ENCODE measurements around the gene PDE4A.
"Not testable (repeated sequence)": the region's sequence is repeated elsewhere in the genome, so short reads cannot be mapped to it uniquely, and the experiment has no call there.

Gene PDE4A

DNA sequence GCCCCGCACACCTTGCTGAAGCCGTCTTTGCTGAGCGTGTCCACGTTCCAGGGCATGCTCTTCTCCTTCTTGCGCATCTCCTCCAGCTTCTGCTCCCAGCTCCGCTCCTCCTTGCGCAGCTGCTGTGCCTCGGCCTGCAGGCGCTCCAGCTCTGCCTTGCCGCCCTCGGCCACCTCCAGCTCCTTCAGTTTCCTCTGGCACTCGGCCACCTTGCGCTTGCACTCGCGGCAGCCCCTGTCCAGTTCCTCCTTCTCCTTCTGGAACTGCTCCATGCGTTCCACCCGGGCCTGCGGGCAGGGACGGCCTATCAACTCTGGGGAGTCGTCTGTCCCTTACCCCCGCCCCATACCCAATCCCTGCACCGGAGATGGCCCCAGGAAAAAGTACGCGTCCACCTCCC, 24.4 kb upstream of the PDE4A start:
- DNase-seq (ENCODE audit: low read depth, low spot score) = no peak
- H3K27ac ChIP-seq = no peak overlapping the region
- H3K4me3 ChIP-seq = no peak overlapping the region
- TF ChIP-seq EZH2 (IDR thresholded peaks at IDR 0.05) (no peak), POLR2AphosphoS5 (IDR thresholded peaks at IDR 0.05; ENCODE audit: borderline replicate concordance, low read depth, low read length) (no peak), FOXP2 (optimal IDR thresholded peaks at IDR 0.05; ENCODE audit: control extremely low read depth, extremely low read length, insufficient read depth) (no peak)
- peaks cover 56% of the 10 kb centered on the region for H3K36me3 ChIP-seq (ENCODE audit: insufficient read depth, low read length)
- no peaks in the 10 kb centered on the region for H3K9me3 ChIP-seq (ENCODE audit: low read depth, low read length)
- no peak overlapping the region for H3K9ac ChIP-seq (ENCODE audit: insufficient read length)

DNA sequence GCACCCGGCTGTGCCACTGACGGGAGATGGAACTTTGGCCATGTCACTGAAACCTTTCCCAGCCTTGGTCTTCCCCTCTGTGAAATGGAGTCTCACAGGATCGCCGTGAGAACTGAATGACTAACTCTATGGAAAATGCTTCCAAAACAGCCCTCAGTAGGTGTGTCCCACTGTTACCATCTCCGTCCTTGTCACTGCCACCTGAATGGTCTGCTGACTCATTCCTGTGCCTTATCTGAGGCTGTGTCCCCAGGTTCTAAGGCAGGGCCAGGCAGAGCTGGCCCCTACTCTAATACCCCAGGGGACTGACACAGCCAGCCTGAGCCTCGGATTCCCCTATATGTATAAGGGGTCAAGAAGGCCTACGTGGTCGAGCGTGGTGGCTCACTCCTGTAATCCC, 21.5 kb upstream of the PDE4A start:
- Histone ChIP-seq H3K27ac (no peak overlapping the region), H3K36me3 (ENCODE audit: insufficient read depth, low read length) (peaks cover 45% of the 10 kb centered on the region)
- TF ChIP-seq FOXP2 (optimal IDR thresholded peaks at IDR 0.05; ENCODE audit: control extremely low read depth, extremely low read length, insufficient read depth) = no peak
- TF ChIP-seq EZH2 (IDR thresholded peaks at IDR 0.05) = no peak
- no peak for TF ChIP-seq POLR2AphosphoS5 (IDR thresholded peaks at IDR 0.05; ENCODE audit: borderline replicate concordance, low read depth, low read length)

DNA sequence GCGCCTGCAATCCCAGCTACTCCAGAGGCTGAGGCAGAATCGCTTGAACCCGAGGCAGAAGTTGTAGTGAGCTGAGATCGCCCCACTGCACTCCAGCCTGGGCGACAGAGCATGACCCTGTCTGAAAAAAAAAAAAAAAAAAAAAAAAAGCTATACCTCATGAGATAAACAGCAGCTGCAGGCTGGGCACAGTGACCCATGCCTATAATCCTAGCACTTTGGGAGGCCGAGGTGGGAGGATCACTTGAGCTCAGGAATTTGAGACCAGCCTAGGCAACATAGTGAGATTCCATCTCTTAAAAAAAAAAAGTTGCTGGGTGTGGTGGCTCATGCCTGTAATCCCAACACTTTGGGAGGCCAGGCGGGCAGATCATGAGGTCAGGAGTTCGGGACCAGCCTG, 21.0 kb upstream of the PDE4A start:
- peaks cover 41% of the 10 kb centered on the region for H3K36me3 ChIP-seq (ENCODE audit: insufficient read depth, low read length)
- H3K9ac ChIP-seq (ENCODE audit: insufficient read length); DNase-seq (ENCODE audit: low read depth, low spot score); H3K9me3 ChIP-seq (ENCODE audit: low read depth, low read length); H3K27ac ChIP-seq; H3K4me3 ChIP-seq: not testable (repeated sequence)

More for the DNA sequence above, 21.5 kb upstream of the PDE4A start:
- no peak overlapping the region for H3K4me3 ChIP-seq
- DNase-seq (ENCODE audit: low read depth, low spot score) = no peak
- H3K9me3 ChIP-seq (ENCODE audit: low read depth, low read length) = no peaks in the 10 kb centered on the region
- H3K9ac ChIP-seq (ENCODE audit: insufficient read length) = no peak overlapping the region

DNA sequence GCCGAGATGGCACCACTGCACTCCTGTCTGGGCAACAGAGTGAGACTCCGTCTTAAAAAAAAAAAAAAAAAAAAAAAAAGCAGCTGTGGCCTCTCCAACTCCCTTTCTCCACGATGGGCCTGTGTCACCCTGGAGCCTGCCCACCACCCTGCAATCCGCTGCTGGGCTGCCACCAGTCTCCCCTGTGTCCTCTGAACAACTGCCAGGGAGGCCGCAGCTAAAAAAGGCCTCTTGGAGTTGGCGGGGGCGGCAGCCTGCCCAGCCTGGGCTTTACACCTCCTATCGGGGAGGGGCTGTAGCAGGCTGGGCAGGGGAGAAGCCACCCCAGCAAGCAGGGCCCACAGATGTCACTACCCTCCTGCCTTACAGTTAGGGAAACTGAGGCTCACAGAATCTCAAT, 20.5 kb upstream of the PDE4A start:
- Histone ChIP-seq H3K27ac (no peak overlapping the region), H3K9ac (ENCODE audit: insufficient read length) (no peak overlapping the region)

DNA sequence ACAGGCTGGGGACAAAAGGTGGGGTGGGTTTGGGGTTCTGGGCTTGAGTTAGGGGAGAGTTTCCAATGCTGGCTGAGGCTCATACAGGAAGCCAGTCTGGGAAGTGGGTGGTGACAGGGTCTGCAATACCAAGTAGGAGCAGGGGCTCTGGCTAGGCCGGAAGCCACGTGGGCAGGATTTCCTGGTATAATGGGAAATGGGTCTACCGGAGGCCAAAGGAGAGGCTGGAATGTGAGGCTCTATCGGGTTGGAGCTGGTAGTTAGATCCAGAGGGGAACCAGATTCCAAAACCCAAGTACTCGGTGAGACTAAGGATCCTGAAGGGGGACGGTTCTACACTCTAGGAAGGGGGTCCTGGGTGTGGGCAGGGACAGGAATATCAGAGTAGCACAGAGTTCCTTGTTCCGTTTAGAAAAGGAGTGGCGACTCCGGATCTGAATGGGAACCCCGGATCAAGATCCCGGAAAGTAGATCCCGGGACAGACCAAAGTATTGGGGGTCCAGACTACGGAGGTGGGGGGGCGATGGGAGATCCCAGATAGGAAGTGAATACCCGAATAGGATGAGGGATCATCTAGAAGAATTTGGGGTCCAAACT, 17.8 kb upstream of the PDE4A start:
- no peak for DNase-seq (ENCODE audit: low read depth, low spot score)
- peaks cover 28% of the 10 kb centered on the region for H3K36me3 ChIP-seq (ENCODE audit: insufficient read depth, low read length)

More for the DNA sequence above, 20.5 kb upstream of the PDE4A start:
- no peak overlapping the region for H3K4me3 ChIP-seq
- H3K9me3 ChIP-seq (ENCODE audit: low read depth, low read length) = no peaks in the 10 kb centered on the region
- no peak for TF ChIP-seq EZH2 (IDR thresholded peaks at IDR 0.05)
- TF ChIP-seq POLR2AphosphoS5 (IDR thresholded peaks at IDR 0.05; ENCODE audit: borderline replicate concordance, low read depth, low read length) = no peak
- TF ChIP-seq FOXP2 (optimal IDR thresholded peaks at IDR 0.05; ENCODE audit: control extremely low read depth, extremely low read length, insufficient read depth) = no peak
- H3K36me3 ChIP-seq (ENCODE audit: insufficient read depth, low read length) = peaks cover 39% of the 10 kb centered on the region
- DNase-seq (ENCODE audit: low read depth, low spot score) = no peak

DNA sequence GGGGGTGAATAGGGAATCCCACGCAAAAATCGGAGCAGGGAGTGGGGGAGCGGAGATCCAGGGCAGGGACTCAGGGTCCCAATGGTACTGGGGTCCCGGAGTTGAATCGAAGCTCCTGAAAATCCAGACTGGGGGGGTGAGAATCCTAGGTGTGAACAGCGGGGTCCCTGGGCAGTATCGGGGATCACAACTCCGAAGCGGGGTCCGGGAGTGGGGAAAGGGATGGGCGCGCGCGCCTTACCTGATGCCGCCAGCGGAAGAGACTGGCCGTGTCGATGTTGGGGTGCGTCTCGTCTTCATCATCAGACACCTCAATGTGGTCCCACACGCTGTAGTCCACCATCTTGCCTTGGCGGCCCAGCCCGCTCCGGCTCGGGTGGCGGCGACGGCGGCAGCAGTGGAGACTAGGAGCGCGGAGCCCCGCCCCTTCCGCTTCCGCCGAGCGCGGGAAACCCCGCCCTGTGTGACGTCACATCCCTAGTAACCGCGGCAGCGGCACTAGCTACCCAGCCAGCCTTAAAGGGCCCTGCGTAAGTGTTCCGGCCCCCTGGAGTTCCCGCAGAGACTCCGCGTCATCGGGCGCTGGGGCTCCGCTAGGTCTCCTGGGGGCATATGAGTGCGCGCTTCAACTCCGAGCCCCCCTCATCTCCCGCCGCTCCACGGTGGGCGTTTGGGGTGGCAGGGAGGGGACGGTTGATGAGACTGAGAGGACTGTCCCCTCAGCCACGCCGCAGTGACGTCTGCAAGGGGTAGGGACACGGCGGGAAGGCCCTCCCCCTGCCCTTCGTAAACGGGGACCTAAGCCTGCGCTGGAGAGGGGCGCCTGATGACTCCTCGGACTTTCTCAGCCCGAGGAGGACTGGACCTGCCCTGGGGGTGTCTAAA, 17.0 kb upstream of the PDE4A start, which contains the start of gene CDC37:
TSS of gene CDC37 (minus strand) at position 406 of the 885 bp plus-strand sequence. CDS start at position 343, 63 bp downstream.
- Histone ChIP-seq H3K4me3 (peak within 1 kb of the TSS; percentile 97), H3K27ac (peak within 1 kb of the TSS; percentile 69), H3K9me3 (ENCODE audit: low read depth, low read length) (no peaks in the 10 kb centered on the region), H3K36me3 (ENCODE audit: insufficient read depth, low read length) (peaks cover 20% of the 10 kb centered on the region), H3K9ac (ENCODE audit: insufficient read length) (peak within 1 kb of the TSS; percentile 97)
- TF ChIP-seq EZH2 (IDR thresholded peaks at IDR 0.05) (no peak), FOXP2 (optimal IDR thresholded peaks at IDR 0.05; ENCODE audit: control extremely low read depth, extremely low read length, insufficient read depth) (peak; percentile 41), POLR2AphosphoS5 (IDR thresholded peaks at IDR 0.05; ENCODE audit: borderline replicate concordance, low read depth, low read length) (peak; percentile 96)
- DNase-seq (ENCODE audit: low read depth, low spot score) = peak; percentile 73

More for the DNA sequence above, 17.8 kb upstream of the PDE4A start:
- Histone ChIP-seq H3K9ac (ENCODE audit: insufficient read length) (peak overlapping the region; percentile 97), H3K27ac (peak overlapping the region; percentile 69), H3K4me3 (peak overlapping the region; percentile 97), H3K9me3 (ENCODE audit: low read depth, low read length) (no peaks in the 10 kb centered on the region)
- TF ChIP-seq EZH2 (IDR thresholded peaks at IDR 0.05) (no peak), POLR2AphosphoS5 (IDR thresholded peaks at IDR 0.05; ENCODE audit: borderline replicate concordance, low read depth, low read length) (peak; percentile 34; the same call in 1 of the 2 replicates)

DNA sequence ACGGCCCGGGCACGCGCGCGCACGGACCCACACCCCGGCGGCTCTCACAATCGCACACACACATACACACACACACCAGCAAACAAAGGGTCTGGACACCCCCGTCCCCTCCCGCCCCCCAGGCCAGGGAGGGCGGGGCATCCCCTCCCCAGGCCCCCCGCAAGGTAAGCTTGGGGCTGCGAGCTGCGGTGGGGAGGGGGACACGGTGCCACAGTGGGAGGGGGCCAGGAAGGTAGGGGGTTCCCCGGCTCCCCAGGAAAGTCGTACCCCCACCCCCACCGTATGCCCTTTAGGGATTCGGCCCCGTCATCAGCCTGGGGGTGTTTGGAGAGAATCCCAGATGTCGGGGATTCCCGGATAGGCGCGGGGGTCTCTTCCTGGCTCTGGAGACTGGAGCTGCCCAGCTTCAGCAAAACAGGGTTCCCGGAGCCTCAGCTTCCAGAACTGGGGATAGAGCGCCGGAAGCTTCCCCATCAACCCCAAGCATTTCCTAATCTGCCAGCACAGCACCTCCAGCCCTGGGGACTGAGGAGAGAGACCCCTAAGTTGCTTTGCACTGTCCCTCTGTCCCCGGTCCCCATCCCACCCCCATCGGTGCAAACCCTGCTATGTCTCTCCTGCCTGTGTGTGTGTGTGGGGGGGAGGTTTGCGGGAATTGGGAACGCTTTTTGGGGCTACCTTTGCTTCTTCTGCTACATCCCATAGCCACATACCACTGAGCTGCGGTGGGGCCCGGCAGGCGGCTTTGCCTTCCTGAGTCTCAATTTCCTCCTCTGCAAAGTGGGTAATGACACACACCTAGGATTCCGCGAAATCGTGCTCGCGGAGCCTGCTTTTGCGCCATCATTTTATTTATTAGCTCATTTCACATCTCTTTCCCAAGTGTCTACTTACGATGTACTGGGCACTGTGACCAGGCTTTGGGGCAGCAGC, 15.2 kb upstream of the PDE4A start:
- H3K9me3 ChIP-seq (ENCODE audit: low read depth, low read length) = no peaks in the 10 kb centered on the region
- no peak overlapping the region for H3K27ac ChIP-seq
- H3K9ac ChIP-seq (ENCODE audit: insufficient read length) = peak overlapping the region; percentile 79
- H3K4me3 ChIP-seq = peak overlapping the region; percentile 97
- TF ChIP-seq POLR2AphosphoS5 (IDR thresholded peaks at IDR 0.05; ENCODE audit: borderline replicate concordance, low read depth, low read length) = no peak
- TF ChIP-seq EZH2 (IDR thresholded peaks at IDR 0.05) = no peak
- TF ChIP-seq FOXP2 (optimal IDR thresholded peaks at IDR 0.05; ENCODE audit: control extremely low read depth, extremely low read length, insufficient read depth) = no peak
- DNase-seq (ENCODE audit: low read depth, low spot score) = no peak
- H3K36me3 ChIP-seq (ENCODE audit: insufficient read depth, low read length) = peaks cover 15% of the 10 kb centered on the region

DNA sequence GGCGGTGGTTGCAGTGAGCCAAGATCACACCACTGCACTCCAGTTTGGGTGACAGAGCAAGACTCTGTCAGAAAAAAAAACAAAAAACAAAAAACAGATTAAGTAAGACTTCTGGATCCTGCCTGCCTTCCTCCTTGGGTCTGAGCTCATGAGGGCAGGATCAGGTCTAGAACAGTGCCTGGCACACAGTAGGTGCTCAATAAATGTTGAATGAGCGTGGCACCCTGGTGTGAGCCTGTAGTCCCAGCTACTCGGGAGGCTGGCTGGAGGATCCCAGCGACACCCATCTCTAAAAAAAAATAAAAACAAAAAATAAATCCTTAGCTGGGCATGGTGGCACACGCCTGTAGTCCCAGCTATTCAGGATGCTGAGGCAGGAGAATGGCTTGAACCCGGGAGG, 14.1 kb upstream of the PDE4A start:
- no peaks in the 10 kb centered on the region for H3K9me3 ChIP-seq (ENCODE audit: low read depth, low read length)
- no peak overlapping the region for H3K9ac ChIP-seq (ENCODE audit: insufficient read length)
- DNase-seq (ENCODE audit: low read depth, low spot score) = no peak
- peak overlapping the region; percentile 60; the same call in 1 of the 2 replicates for H3K27ac ChIP-seq
- no peak for TF ChIP-seq EZH2 (IDR thresholded peaks at IDR 0.05)
- TF ChIP-seq POLR2AphosphoS5 (IDR thresholded peaks at IDR 0.05; ENCODE audit: borderline replicate concordance, low read depth, low read length) = no peak
- no peak for TF ChIP-seq FOXP2 (optimal IDR thresholded peaks at IDR 0.05; ENCODE audit: control extremely low read depth, extremely low read length, insufficient read depth)
- H3K4me3 ChIP-seq = no peak overlapping the region
- peaks cover 5% of the 10 kb centered on the region; the same call in 1 of the 2 replicates for H3K36me3 ChIP-seq (ENCODE audit: insufficient read depth, low read length)

Data from SK-N-MC (cell line).